K562 (cell line): ENCODE data around the gene CNN3.

Source experiments
- BRF2 ChIP-seq: IDR thresholded peaks from 3 replicates; pipeline ENCODE4 v1.6.1; 2011; ENCODE audit warnings: borderline replicate concordance, mild to moderate bottlenecking; ENCODE audit not compliant: insufficient read length, insufficient read depth
- CTCF ChIP-seq, 3 experiments: IDR thresholded peaks in 2 of 3; conservative IDR thresholded peaks in 1 of 3; 2 replicates each; pipeline ENCODE4 v1.5.1; 2011 to 2012; ENCODE audit warnings: low read length in 3 of 3, mild to moderate bottlenecking in 3 of 3, control low read depth in 2 of 3, improper control_type of control experiment in 1 of 3, inconsistent platforms in 1 of 3, low read depth in 1 of 3, mixed read lengths in 1 of 3, moderate library complexity in 1 of 3; ENCODE audit not compliant: insufficient read depth in 2 of 3
- EZH2 ChIP-seq: IDR thresholded peaks from 2 replicates; pipeline ENCODE4 v1.6.1; 2012; ENCODE audit warnings: low read depth, mild to moderate bottlenecking, inconsistent platforms, low read length, borderline replicate concordance
- FOXJ3 ChIP-seq: sonication (generic); formaldehyde crosslinking; IDR thresholded peaks from 2 replicates; pipeline ENCODE4 v1.4.0; 2020; ENCODE audit warnings: mild to moderate bottlenecking, missing genetic modification reagents
- KHSRP ChIP-seq: fragments of 450-650 bp; IDR thresholded peaks from 2 replicates; pipeline ENCODE4 v1.6.1; 2017
- POLR2A ChIP-seq: fragments of 450-650 bp; conservative IDR thresholded peaks from 2 replicates; pipeline ENCODE4 v1.6.1; 2016
- RFX5 ChIP-seq: IDR thresholded peaks from 2 replicates; pipeline ENCODE4 v1.6.1; 2011; ENCODE audit warnings: low read depth, mild to moderate bottlenecking, improper control_type of control experiment, low read length
- SMC3 ChIP-seq: conservative IDR thresholded peaks from 2 replicates; pipeline ENCODE4 v1.6.1; 2011; ENCODE audit warnings: low read depth, low read length, improper control_type of control experiment; ENCODE audit not compliant: insufficient read depth
- SP1 ChIP-seq: sonication (generic); formaldehyde crosslinking; IDR thresholded peaks from 2 replicates; pipeline ENCODE4 v1.8.1; 2022; ENCODE audit warnings: mild to moderate bottlenecking, missing genetic modification reagents
- TGIF2 ChIP-seq: sonication (generic); formaldehyde crosslinking; IDR thresholded peaks from 2 replicates; pipeline ENCODE4 v1.8.1; 2022; ENCODE audit warnings: mild to moderate bottlenecking, missing genetic modification reagents, moderate library complexity
- XRCC4 ChIP-seq: IDR thresholded peaks from one replicate; pipeline ENCODE4 v1.6.1; 2011; ENCODE audit not compliant: insufficient read depth, insufficient read length; ENCODE audit errors: extremely low read depth
- YY1 ChIP-seq, 3 experiments: IDR thresholded peaks; 2 replicates each; pipeline ENCODE4 v1.6.1; 2011; ENCODE audit warnings: low read length in 2 of 3, mild to moderate bottlenecking in 2 of 3, moderate library complexity in 2 of 3, borderline replicate concordance in 1 of 3, control low read depth in 1 of 3, low read depth in 1 of 3; ENCODE audit not compliant: insufficient read depth in 3 of 3, insufficient replicate concordance in 2 of 3, control insufficient read depth in 1 of 3, insufficient read length in 1 of 3; ENCODE audit errors: extremely low read depth in 1 of 3

- no peak for TF ChIP-seq FOXJ3 (CRISPR knock-in tag)
- no peak for TF ChIP-seq EZH2
- no peak for TF ChIP-seq SMC3
- TF ChIP-seq RFX5, result no peak
- no peak for TF ChIP-seq TGIF2 (CRISPR knock-in tag)
- no peak for TF ChIP-seq YY1 (IDR thresholded peaks at IDR 0.05; ENCODE audit: borderline replicate concordance in 1 of 3, control insufficient read depth in 1 of 3, extremely low read depth in 1 of 3, insufficient read depth in 3 of 3, insufficient read length in 1 of 3, insufficient replicate concordance in 2 of 3, low read depth in 1 of 3, low read length in 2 of 3)
- TF ChIP-seq KHSRP, result no peak
- no peak for TF ChIP-seq POLR2A
- no peak for TF ChIP-seq CTCF (IDR thresholded peaks at IDR 0.05 in 2 of 3, conservative IDR thresholded peaks at IDR 0.05 in 1 of 3; ENCODE audit: insufficient read depth in 2 of 3, low read depth in 1 of 3, low read length in 3 of 3)
- TF ChIP-seq BRF2, result no peak
- TF ChIP-seq SP1 (CRISPR knock-in tag), result no peak
- TF ChIP-seq XRCC4, result no peak
Observed at GRCh38 chr1:94953746-94954145, 26.8 kb upstream of the CNN3 start.
